Measurements from ENCODE around the gene BIRC2.

DNA sequence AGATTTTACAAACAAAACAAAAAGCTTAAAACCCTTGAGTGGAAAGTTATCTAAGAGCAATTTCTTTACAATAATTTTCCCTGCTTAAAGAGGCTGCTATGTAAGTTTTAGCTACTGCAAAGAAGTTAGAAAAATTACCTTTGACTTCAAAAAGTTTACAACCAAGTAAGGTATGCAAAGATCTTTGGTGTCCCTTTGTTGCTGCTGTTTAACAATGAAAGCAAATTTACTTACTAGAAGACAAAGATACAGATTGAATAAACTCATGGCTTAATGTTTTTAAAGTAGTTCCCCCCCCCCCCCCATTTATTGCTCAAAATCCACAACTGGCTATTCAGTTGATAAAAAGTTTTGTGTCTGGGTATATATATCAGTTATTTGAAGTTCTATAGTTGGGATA is 79.6 kb downstream of the BIRC2 start:
- TF ChIP-seq, protein P1, sequence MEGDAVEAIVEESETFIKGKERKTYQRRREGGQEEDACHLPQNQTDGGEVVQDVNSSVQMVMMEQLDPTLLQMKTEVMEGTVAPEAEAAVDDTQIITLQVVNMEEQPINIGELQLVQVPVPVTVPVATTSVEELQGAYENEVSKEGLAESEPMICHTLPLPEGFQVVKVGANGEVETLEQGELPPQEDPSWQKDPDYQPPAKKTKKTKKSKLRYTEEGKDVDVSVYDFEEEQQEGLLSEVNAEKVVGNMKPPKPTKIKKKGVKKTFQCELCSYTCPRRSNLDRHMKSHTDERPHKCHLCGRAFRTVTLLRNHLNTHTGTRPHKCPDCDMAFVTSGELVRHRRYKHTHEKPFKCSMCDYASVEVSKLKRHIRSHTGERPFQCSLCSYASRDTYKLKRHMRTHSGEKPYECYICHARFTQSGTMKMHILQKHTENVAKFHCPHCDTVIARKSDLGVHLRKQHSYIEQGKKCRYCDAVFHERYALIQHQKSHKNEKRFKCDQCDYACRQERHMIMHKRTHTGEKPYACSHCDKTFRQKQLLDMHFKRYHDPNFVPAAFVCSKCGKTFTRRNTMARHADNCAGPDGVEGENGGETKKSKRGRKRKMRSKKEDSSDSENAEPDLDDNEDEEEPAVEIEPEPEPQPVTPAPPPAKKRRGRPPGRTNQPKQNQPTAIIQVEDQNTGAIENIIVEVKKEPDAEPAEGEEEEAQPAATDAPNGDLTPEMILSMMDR (IDR thresholded peaks at IDR 0.05; ENCODE audit: low read depth, low read length, missing input control) = no peak
- TF ChIP-seq, protein P2, sequence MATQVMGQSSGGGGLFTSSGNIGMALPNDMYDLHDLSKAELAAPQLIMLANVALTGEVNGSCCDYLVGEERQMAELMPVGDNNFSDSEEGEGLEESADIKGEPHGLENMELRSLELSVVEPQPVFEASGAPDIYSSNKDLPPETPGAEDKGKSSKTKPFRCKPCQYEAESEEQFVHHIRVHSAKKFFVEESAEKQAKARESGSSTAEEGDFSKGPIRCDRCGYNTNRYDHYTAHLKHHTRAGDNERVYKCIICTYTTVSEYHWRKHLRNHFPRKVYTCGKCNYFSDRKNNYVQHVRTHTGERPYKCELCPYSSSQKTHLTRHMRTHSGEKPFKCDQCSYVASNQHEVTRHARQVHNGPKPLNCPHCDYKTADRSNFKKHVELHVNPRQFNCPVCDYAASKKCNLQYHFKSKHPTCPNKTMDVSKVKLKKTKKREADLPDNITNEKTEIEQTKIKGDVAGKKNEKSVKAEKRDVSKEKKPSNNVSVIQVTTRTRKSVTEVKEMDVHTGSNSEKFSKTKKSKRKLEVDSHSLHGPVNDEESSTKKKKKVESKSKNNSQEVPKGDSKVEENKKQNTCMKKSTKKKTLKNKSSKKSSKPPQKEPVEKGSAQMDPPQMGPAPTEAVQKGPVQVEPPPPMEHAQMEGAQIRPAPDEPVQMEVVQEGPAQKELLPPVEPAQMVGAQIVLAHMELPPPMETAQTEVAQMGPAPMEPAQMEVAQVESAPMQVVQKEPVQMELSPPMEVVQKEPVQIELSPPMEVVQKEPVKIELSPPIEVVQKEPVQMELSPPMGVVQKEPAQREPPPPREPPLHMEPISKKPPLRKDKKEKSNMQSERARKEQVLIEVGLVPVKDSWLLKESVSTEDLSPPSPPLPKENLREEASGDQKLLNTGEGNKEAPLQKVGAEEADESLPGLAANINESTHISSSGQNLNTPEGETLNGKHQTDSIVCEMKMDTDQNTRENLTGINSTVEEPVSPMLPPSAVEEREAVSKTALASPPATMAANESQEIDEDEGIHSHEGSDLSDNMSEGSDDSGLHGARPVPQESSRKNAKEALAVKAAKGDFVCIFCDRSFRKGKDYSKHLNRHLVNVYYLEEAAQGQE (IDR thresholded peaks at IDR 0.05) = no peak
- TF ChIP-seq, protein P3, sequence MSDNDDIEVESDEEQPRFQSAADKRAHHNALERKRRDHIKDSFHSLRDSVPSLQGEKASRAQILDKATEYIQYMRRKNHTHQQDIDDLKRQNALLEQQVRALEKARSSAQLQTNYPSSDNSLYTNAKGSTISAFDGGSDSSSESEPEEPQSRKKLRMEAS (IDR thresholded peaks at IDR 0.05) = no peak
- TF ChIP-seq TAF1 (conservative IDR thresholded peaks at IDR 0.05) (no peak), RAD21 (IDR thresholded peaks at IDR 0.05) (no peak)

Data from liver (tissue), 3 donors.